NCI-H446 treated with DMSO at 0.1 percent for 48 hours (cell line): Measurements from ENCODE around the gene CCDC60.
A peak's percentile ranks its signal among the peaks of the same experiment; 100 is the strongest.

Experiments
- DNase-seq: peaks from one replicate; lab custom pipeline; 2025; lab: John Stamatoyannopoulos, UW

CCDC60 gene

GRCh38 chr12:119334430-119335170 lies at the start of gene CCDC60:
CCDC60 (plus strand) TSS chr12:119334729; CDS start chr12:119335177, 448 bp downstream.
- DNase-seq: no peak

- DNase-seq: no peak
Observed at GRCh38 chr12:119288576-119288975, 46.0 kb upstream of the CCDC60 start.

GRCh38 chr12:119292893-119293630 lies 41.5 kb upstream of the CCDC60 start:
- no peak for DNase-seq

- DNase-seq: no peak
Observed at GRCh38 chr12:119294211-119294610, 40.3 kb upstream of the CCDC60 start.

- DNase-seq: no peak
Observed at GRCh38 chr12:119296535-119296934, 38.0 kb upstream of the CCDC60 start.

GRCh38 chr12:119299130-119299529 lies 35.4 kb upstream of the CCDC60 start:
- no peak for DNase-seq

- DNase-seq: peak; percentile 18
Observed at GRCh38 chr12:119301379-119301778, 33.1 kb upstream of the CCDC60 start.

GRCh38 chr12:119302451-119303080 lies 32.0 kb upstream of the CCDC60 start:
- DNase-seq: peak; percentile 14

GRCh38 chr12:119306593-119306992 lies 27.9 kb upstream of the CCDC60 start:
- DNase-seq: no peak

GRCh38 chr12:119307747-119308146 lies 26.8 kb upstream of the CCDC60 start:
- DNase-seq: no peak

GRCh38 chr12:119308708-119309456 lies 25.6 kb upstream of the CCDC60 start:
- no peak for DNase-seq

GRCh38 chr12:119311878-119312277 lies 22.7 kb upstream of the CCDC60 start:
- no peak for DNase-seq

GRCh38 chr12:119312904-119313303 lies 21.6 kb upstream of the CCDC60 start:
- no peak for DNase-seq

- DNase-seq: no peak
Observed at GRCh38 chr12:119314290-119314689, 20.2 kb upstream of the CCDC60 start.

- peak; percentile 54 for DNase-seq
Observed at GRCh38 chr12:119319638-119320037, 14.9 kb upstream of the CCDC60 start.

GRCh38 chr12:119320678-119321077 lies 13.9 kb upstream of the CCDC60 start:
- peak; percentile 71 for DNase-seq

GRCh38 chr12:119322301-119322723 lies 12.2 kb upstream of the CCDC60 start:
- peak; percentile 61 for DNase-seq

GRCh38 chr12:119325813-119326212 lies 8.7 kb upstream of the CCDC60 start:
- DNase-seq: peak; percentile 88

GRCh38 chr12:119326341-119326740 lies 8.2 kb upstream of the CCDC60 start:
- DNase-seq: peak; percentile 90

- DNase-seq: peak; percentile 74
Observed at GRCh38 chr12:119327471-119327870, 7.1 kb upstream of the CCDC60 start.

GRCh38 chr12:119328111-119328510 lies 6.4 kb upstream of the CCDC60 start:
- peak; percentile 53 for DNase-seq
